Esophagus muscularis mucosa (tissue), 3 donors: ENCODE results near the gene RPL9.
A peak's percentile ranks its signal among the peaks of the same experiment; 100 is the strongest.

ENCODE experiments used
- CTCF ChIP-seq, 3 experiments: fragments of 200-600 bp in 2 of 3; fragments of 450-650 bp in 1 of 3; sonication (generic) in 2 of 3; IDR thresholded peaks; one replicate each; pipeline ENCODE4 v1.5.1; 2017 to 2019; ENCODE audit warnings: antibody characterized with exemption in 3 of 3, mild to moderate bottlenecking in 2 of 3, moderate library complexity in 1 of 3
- POLR2A ChIP-seq: fragments of 450-650 bp; IDR thresholded peaks from one replicate; pipeline ENCODE4 v1.6.1; 2017; ENCODE audit warnings: antibody characterized with exemption, moderate library complexity, mild to moderate bottlenecking, low read depth
- POLR2AphosphoS5 ChIP-seq, 2 donors: sonication (generic); formaldehyde crosslinking; IDR thresholded peaks; one replicate each; pipeline ENCODE4 v1.6.1; 2017; ENCODE audit warnings: antibody characterized with exemption in 2 of 2

GRCh38 chr4:39469429-39470077 lies 10.8 kb upstream of the RPL9 start:
- TF ChIP-seq CTCF (IDR thresholded peaks at IDR 0.05) (peak; percentile 77 to 81 (median 80)), POLR2AphosphoS5 (IDR thresholded peaks at IDR 0.05) (no peak), POLR2A (no peak)
